Osteocyte (in vitro differentiated cells): ENCODE data around the gene MYADML2. TPM values are rescaled to one million over a fixed set of nuclear protein-coding genes. Genes with fewer than 3 reads are reported as not detected.

ENCODE experiments used
- DNase-seq: peaks from one replicate; pipeline ENCODE4 v3.0.0; 2021; ENCODE audit warnings: mixed read lengths; ENCODE audit not compliant: unreplicated experiment; ENCODE audit errors: extremely low spot score
- H3K27ac Mint-ChIP-seq: one replicate; pipeline ENCODE4 v1.8.0; 2021; ENCODE audit warnings: mild to moderate bottlenecking, mixed read lengths; ENCODE audit not compliant: unreplicated experiment
- H3K27me3 Mint-ChIP-seq: one replicate; pipeline ENCODE4 v1.8.0; 2021; ENCODE audit warnings: mixed read lengths; ENCODE audit not compliant: unreplicated experiment
- H3K36me3 Mint-ChIP-seq: one replicate; pipeline ENCODE4 v1.8.0; 2021; ENCODE audit warnings: mixed read lengths; ENCODE audit not compliant: unreplicated experiment
- H3K4me1 Mint-ChIP-seq: one replicate; pipeline ENCODE4 v1.8.0; 2021; ENCODE audit warnings: mixed read lengths; ENCODE audit not compliant: unreplicated experiment
- H3K4me3 Mint-ChIP-seq: one replicate; pipeline ENCODE4 v1.8.0; 2021; ENCODE audit warnings: mild to moderate bottlenecking, moderate library complexity, mixed read lengths; ENCODE audit not compliant: unreplicated experiment
- H3K9me3 Mint-ChIP-seq: one replicate; pipeline ENCODE4 v1.8.0; 2021; ENCODE audit warnings: mixed read lengths; ENCODE audit not compliant: unreplicated experiment
- CTCF ChIP-seq: fragments of 200-600 bp; sonication (generic); IDR thresholded peaks from 2 replicates; pipeline ENCODE4 v1.5.0; 2021; ENCODE audit warnings: antibody characterized with exemption, mild to moderate bottlenecking, moderate library complexity
- total RNA-seq: library from RNA; stranded (reverse); gene quantifications from 2 replicates; pipeline ENCODE4 v1.2.1, GENCODE V29; 2021

Gene MYADML2
- total RNA-seq, 1 donor from 2014 or later = not detected

GRCh38 chr17:81926451-81927151 is 20.4 kb downstream of the MYADML2 start:
- H3K27me3 Mint-ChIP-seq = no peaks in the 10 kb centered on the region
- H3K36me3 Mint-ChIP-seq = peaks cover 2% of the 10 kb centered on the region
- no peak for DNase-seq
- H3K4me3 Mint-ChIP-seq = peak overlapping the region; percentile 88
- H3K9me3 Mint-ChIP-seq = no peaks in the 10 kb centered on the region
- peaks cover 51% of the 10 kb centered on the region for H3K4me1 Mint-ChIP-seq
- peak overlapping the region; percentile 95 for H3K27ac Mint-ChIP-seq
- TF ChIP-seq CTCF = no peak

DNA sequence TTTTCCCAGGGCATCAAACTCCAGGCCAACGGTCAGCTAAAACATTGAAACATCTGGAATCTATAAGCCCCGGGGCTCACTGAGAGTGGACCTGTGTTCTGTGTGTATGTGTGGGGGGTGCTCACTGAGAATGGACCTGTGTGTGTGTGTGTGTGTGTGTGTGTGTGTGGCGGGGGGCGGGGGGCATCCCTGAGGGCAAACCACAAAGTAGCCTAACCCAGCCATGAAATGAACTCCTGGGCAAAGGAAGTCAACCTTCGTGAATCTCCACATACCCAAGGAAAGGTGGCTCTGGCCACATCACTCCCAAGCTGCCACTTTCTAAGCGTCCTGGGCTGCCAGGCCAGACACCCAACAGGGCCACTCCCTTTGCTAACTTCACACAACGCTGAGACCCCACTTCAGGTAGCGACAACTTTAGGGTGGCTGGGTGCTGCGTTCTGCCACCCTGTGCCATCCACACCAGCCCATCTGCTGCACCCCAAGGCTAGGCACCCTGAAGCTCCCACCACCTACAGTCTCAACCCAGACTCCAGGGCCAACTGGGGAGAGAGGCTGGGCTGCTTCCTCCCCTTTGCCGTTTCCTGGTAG is 21.1 kb downstream of the MYADML2 start:
- H3K27ac Mint-ChIP-seq = peak overlapping the region; percentile 95
- peak overlapping the region; percentile 88 for H3K4me3 Mint-ChIP-seq
- peaks cover 49% of the 10 kb centered on the region for H3K4me1 Mint-ChIP-seq
- TF ChIP-seq CTCF = no peak
- no peaks in the 10 kb centered on the region for H3K9me3 Mint-ChIP-seq
- H3K36me3 Mint-ChIP-seq = peaks cover 4% of the 10 kb centered on the region
- no peaks in the 10 kb centered on the region for H3K27me3 Mint-ChIP-seq
- DNase-seq = no peak

GRCh38 chr17:81924557-81925532 is 22.2 kb downstream of the MYADML2 start:
- Mint-ChIP-seq H3K36me3 (peaks cover 4% of the 10 kb centered on the region), H3K4me3 (peak overlapping the region; percentile 88), H3K4me1 (peaks cover 41% of the 10 kb centered on the region), H3K27ac (peak overlapping the region; percentile 95), H3K27me3 (no peaks in the 10 kb centered on the region), H3K9me3 (no peaks in the 10 kb centered on the region)
- TF ChIP-seq CTCF = no peak
- DNase-seq = no peak

DNA sequence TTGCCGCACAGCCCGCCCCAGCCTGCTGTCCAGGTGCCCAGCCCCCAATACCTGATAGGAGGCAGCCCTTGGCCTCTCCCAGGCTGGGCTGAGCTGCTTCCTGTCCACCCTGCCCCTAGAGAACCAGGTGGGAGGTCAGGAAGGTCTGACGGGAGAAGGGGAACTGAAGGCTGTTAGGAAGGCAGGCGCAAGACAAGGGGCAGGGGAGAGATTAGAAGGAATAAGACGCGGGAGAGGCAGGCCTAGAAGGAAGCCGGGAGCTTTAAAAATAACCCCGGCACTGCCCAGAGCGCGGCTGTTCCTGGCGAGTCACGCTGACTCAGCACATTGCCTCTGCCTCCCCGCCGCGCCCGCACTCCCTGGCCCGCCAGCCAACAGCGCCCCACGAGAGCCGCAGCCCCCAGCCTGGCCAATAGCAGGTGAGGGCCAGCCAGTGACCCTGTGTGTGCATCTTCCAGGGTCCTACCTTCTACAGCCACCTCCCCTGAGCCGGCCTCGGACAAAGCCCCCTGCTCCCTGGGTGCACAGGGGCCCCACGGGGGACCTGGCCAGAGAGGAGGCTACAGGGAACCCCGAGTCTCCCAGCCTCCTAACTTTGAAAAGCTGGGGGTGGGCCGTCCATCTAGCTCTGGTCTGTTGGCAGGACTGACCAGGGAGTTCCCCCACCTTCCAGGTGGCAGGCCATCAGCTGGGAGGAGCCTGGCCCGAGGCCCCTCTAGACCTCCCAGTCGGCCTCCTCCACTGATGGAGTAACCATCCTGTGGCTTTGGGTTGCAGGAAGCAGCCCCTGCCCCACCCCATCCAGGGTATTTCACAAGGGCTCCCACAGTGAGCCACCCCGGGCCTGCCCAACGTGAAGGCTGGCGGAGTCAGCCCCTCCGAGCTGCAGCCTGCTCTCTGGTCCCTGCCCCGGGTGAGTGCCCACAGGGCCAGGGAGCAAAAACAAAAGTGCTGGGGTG is 23.5 kb downstream of the MYADML2 start:
- TF ChIP-seq CTCF = no peak
- H3K27me3 Mint-ChIP-seq = no peaks in the 10 kb centered on the region
- H3K4me1 Mint-ChIP-seq = peaks cover 35% of the 10 kb centered on the region
- H3K4me3 Mint-ChIP-seq = peak overlapping the region; percentile 72
- peak overlapping the region; percentile 82 for H3K27ac Mint-ChIP-seq
- peak; percentile 91 for DNase-seq
- H3K36me3 Mint-ChIP-seq = peaks cover 4% of the 10 kb centered on the region
- H3K9me3 Mint-ChIP-seq = no peaks in the 10 kb centered on the region
